ENCODE data around the gene HIF1A. TPM values are rescaled to one million over a fixed set of nuclear protein-coding genes. Genes with fewer than 3 reads are reported as not detected.
"Not testable (repeated sequence)": the region's sequence is repeated elsewhere in the genome, so short reads cannot be mapped to it uniquely, and the experiment has no call there.

The HIF1A gene
- total RNA-seq, 1 donor from 2014 or later = 47.1 TPM

DNA sequence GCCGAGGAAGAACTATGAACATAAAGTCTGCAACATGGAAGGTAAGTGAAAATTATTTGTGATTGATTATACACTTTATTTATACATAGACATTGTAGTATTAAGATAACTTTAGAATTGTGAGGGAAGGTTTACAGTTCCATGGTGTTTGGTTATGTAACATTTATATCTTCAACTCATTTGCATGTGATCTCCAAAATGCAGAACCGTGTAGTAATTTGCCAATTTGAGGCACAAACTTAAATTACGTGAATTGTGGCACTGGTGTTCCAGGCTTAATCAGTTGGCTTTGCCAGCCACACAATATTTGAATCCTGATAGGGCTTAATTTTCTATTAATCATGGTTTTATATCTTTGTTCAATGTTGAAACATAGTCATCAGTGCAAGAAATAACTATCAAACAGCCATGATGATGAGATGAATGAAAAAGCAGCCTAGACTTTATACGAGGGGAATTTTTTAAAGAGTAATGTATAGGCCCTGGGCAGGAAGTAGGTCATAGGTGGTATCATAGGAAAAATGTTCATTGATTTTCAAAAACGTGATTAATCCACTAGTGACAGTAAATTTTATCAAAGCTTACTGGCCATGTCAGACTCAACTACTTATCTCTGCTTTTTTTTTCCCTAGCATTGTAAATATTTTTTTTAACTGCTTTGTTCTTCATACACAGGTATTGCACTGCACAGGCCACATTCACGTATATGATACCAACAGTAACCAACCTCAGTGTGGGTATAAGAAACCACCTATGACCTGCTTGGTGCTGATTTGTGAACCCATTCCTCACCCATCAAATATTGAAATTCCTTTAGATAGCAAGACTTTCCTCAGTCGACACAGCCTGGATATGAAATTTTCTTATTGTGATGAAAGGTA is 31.7 kb downstream of the HIF1A start:
- intact Hi-C loops (cut with DNase I) = loop anchor here (10.0 kb wide), 1 partner anchor 262 kb away; no protein-coding TSS in a partner anchor

DNA sequence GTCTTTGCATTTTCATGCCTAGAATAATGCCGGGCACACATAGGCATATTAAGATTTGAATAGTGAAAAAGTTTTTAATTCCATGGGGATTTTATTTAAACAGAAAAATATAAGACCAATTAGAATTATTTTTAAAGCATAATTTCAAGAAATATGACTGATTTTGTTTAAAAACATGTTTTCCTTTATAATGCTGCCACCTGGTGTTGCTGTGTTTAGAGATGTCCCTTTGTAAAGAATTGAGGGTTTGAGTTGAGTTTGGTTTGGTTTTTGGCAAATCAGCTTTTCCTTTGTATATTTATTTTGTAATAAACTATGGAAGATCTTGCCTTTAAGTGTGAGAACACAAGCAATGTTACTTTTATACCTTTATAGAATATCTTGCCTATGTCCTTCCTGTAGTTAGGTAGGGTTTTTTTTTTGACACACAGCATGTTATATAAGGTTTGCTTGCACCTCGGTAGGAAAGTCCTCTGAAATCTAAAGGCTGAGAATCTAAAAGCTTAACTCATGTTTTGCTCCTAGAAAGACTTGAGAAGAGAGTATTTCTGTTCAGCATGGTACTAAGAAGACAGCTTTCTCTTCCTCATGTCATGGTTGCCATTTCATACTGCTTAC is 35.6 kb downstream of the HIF1A start:
- intact Hi-C loops (cut with DNase I) = no loop called here
- ATAC-seq (ENCODE audit: poor library complexity) (no peak), DNase-seq (no peak)

More for the DNA sequence above, 31.7 kb downstream of the HIF1A start:
- ATAC-seq (ENCODE audit: poor library complexity) (no peak), DNase-seq (no peak)

DNA sequence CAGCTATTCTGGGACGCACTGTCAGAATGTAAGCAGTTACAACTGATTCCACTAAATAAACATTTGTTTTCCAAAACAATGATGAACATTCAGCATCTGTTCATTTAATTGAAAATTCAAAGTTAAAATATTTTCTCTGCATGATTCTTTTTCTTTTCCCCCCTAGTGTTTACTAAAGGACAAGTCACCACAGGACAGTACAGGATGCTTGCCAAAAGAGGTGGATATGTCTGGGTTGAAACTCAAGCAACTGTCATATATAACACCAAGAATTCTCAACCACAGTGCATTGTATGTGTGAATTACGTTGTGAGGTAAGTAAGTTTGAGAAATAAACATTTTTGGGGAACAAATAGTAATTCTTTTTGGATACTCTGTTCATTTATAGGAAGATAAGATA is 38.7 kb downstream of the HIF1A start:
- ATAC-seq (ENCODE audit: poor library complexity) = no peak
- intact Hi-C loops (cut with DNase I) = no loop called here
- no peak for DNase-seq

DNA sequence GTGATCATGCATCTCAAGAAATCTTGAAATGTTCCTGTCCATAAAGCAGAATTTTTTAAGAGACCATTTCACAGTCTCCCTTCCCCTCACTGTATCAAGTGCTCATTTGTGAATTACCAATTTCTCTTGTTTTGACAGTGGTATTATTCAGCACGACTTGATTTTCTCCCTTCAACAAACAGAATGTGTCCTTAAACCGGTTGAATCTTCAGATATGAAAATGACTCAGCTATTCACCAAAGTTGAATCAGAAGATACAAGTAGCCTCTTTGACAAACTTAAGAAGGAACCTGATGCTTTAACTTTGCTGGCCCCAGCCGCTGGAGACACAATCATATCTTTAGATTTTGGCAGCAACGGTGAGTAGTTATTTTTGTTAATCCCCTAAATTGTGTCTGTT is 41.4 kb downstream of the HIF1A start:
- no peak for ATAC-seq (ENCODE audit: poor library complexity)

DNA sequence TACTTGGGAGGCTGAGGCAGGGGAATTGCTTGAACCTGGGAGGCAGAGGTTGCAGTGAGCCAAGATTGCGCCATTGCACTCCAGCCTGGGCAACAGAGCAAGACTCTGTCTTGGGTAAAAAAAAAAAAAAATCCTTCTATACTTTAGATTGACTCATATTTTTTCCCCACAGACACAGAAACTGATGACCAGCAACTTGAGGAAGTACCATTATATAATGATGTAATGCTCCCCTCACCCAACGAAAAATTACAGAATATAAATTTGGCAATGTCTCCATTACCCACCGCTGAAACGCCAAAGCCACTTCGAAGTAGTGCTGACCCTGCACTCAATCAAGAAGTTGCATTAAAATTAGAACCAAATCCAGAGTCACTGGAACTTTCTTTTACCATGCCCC is 42.6 kb downstream of the HIF1A start:
- DNase-seq = no peak

More for the DNA sequence above, 41.4 kb downstream of the HIF1A start:
- no peak for DNase-seq
- intact Hi-C loops (cut with DNase I) = no loop called here

DNA sequence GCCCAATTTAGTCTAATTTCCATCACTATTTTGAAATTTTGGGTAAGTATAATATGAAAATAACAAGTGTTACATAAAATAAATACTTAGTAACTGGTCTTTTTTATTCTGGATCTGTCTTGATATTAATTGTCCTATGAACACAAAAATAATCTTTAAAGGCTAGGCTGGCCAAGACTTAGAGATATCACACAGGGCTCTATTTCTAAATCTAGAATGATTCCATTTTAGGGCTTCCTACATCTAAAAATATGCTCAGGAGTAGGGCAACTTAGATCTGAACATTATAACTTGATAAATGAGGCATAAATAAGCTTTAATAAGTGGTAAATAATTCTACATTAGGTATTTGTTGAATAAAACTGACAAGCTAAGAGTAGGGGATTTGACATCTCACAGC is 43.8 kb downstream of the HIF1A start:
- ATAC-seq (ENCODE audit: poor library complexity) (no peak), DNase-seq (no peak)
- intact Hi-C loops (cut with DNase I) = no loop called here

More for the DNA sequence above, 42.6 kb downstream of the HIF1A start:
- intact Hi-C loops (cut with DNase I) = no loop called here
- no peak for ATAC-seq (ENCODE audit: poor library complexity)

DNA sequence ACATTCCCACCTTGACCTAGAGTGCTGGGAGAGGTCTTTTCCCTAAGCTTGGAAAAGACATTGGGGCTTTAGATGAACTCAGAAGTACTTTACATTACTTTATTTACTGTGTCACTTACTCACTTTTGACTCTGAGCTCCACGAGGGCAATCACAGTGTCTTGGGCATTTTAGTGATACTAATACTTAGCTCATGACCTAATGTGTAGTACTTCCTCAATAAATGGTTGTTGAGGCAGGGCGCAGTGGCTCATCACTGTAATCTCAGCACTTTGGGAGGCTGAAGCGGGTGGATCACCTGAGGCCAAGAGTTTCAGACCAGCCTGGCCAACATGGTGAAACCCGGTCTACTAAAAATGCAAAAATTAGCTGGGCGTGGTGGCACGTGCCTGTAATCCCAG is 47.1 kb downstream of the HIF1A start:
- DNase-seq (no peak), ATAC-seq (ENCODE audit: poor library complexity) (no peak)
- intact Hi-C loops (cut with DNase I) = no loop called here

DNA sequence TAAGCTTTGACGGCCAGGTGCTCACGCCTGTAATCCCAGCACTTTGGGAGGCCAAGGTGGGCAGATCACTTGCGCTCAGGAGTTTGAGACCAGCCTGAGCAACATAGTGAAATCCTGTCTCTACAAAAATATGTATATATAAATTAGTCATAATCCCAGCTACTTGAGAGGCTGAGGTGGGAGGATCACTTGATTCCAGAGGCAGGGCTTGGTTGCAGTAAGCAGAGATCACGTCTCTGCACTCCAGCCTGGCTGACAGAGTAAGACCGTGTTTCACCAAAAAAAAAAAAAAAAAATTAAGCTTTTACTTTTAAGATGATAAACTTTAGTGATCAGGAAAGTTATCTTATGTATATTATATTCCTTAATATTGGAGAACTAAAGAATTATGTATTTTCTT is 48.9 kb downstream of the HIF1A start:
- DNase-seq (no peak), ATAC-seq (ENCODE audit: poor library complexity) (no peak)
- intact Hi-C loops (cut with DNase I) = no loop called here

DNA sequence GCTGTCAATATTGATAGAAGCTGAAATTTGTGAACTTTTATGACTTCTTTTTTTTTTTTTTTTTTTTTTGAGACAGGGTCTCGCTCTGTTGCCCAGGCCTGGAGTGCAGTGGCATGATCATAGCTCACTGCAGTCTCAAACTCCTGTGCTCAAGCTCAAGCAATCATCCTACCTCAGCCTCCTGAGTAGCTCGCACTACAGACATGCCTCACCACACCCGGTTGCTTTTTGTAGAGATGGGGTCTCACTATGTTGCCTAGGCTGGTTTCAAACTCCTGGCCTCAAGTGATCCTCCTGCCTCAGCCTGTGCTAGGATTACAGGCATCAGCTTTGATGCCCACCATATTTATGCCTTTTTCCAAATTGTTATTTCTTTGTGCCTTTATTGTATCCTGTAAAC is 51.0 kb downstream of the HIF1A start:
- intact Hi-C loops (cut with DNase I); ATAC-seq (ENCODE audit: poor library complexity); DNase-seq: not testable (repeated sequence)

DNA sequence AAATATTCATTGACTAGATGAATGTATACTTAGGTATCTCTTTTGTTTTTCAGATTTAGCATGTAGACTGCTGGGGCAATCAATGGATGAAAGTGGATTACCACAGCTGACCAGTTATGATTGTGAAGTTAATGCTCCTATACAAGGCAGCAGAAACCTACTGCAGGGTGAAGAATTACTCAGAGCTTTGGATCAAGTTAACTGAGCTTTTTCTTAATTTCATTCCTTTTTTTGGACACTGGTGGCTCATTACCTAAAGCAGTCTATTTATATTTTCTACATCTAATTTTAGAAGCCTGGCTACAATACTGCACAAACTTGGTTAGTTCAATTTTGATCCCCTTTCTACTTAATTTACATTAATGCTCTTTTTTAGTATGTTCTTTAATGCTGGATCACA is 51.6 kb downstream of the HIF1A start:
- ATAC-seq (ENCODE audit: poor library complexity) (no peak), DNase-seq (no peak)
- intact Hi-C loops (cut with DNase I) = no loop called here

DNA sequence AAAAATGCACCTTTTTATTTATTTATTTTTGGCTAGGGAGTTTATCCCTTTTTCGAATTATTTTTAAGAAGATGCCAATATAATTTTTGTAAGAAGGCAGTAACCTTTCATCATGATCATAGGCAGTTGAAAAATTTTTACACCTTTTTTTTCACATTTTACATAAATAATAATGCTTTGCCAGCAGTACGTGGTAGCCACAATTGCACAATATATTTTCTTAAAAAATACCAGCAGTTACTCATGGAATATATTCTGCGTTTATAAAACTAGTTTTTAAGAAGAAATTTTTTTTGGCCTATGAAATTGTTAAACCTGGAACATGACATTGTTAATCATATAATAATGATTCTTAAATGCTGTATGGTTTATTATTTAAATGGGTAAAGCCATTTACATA is 52.0 kb downstream of the HIF1A start:
- intact Hi-C loops (cut with DNase I) = no loop called here
- ATAC-seq (ENCODE audit: poor library complexity) = no peak

DNA sequence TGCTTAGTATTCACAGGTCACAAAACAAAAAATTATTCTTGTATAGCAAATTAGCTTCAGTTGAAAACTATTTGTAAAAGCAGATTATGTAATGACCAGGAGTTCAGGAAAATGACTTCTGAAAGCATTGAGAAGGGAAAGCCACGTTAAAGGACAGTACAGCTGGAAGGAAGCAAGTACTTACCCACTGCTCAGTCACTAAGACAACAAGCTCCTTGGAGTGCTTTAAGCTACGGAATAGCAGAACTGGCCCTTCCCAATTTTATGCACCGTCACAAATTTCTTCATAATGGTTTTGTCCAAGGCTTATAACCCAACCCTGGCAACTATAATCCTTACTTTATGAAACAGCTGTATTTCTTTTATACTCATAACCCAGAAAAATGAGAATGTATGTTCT is 54.0 kb downstream of the HIF1A start:
- ATAC-seq (ENCODE audit: poor library complexity) (peak; percentile 11), DNase-seq (no peak)
- intact Hi-C loops (cut with DNase I) = no loop called here

More for the DNA sequence above, 52.0 kb downstream of the HIF1A start:
- DNase-seq = no peak

DNA sequence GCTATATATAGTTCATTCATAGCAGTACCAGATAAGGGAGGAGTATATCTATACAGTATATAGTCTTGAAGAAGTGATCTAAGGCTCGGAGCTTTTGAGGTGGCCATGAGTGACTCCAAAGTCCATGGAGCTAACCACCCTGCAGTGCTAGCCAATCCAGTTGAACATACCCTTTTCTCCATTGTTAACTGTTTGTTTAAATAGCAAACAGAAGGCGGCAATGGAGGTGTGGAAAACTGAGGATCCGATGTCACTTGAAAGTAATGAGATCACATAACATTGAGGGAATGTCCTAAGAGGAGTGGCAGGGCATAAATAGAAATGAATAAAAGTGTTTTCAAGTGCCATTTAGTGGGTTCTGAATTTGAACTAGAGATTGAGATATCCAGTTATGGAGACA is 54.6 kb downstream of the HIF1A start:
- no peak for DNase-seq
- peak; percentile 55 for ATAC-seq (ENCODE audit: poor library complexity)
- intact Hi-C loops (cut with DNase I) = no loop called here

DNA sequence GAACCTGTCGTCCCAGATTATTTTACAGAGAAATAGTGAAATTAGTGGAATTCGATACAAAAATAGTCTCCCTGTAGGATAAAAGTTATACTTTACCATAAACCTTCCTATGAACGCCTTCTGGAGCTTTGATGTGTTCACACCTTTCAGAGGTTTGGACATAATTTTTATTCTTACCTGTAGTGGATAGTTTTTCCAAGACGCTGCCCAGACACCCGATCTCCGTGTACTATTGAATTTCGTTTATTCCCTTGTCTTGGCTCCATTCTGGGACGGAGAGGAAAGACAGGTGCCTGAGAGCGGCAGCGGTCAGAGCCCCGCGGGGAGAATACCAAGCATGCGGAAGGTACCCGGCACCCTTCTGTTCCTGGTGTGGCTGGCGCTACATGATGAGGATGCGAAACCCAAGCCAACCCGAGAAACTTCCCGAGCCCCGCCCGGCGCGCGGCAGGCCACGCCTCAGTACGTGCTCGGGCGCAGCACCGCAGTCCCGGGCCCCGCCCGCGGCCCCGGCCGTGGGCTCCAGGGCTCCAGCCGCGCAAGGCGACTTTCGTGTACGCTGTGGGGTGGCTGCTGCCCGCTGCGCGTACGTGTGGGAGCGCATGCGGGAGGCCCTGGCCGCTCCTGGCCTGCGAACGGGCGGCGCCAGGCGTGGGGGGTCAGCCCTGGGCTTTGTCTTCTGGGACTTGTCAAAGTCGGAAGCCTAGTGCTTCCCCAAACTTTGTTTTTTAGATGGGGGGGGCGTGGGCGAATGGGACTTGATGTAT is 55.6 kb downstream of the HIF1A start:
- peak; percentile 95 for DNase-seq
- ATAC-seq (ENCODE audit: poor library complexity) = peak; percentile 97
- intact Hi-C loops (cut with DNase I) = no loop called here

DNA sequence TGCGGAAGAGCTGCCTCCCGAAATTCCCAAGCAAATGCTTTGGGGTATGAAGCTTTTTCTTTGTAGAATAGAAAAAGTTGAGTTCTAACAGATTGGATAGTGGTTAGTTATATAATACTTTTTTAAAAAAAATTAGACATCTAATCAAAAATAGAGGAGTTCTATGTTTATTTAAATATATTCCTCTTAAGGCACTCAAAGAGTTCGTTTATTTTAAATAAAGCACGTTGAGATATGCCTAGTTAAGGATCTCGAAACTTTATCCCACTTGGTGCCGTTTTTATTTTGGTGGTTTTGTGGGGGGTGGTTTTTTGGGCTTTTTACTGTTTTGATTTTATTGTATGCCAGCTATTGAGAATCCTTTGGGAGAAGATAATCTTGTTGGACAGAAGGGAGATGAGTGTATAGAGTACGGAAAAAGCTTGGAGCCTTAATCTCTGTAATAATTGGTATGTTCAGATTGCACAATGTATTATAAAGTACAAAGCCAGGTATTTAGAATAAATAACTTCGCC is 56.2 kb downstream of the HIF1A start:
- intact Hi-C loops (cut with DNase I) = no loop called here
- DNase-seq (no peak), ATAC-seq (ENCODE audit: poor library complexity) (no peak)

DNA sequence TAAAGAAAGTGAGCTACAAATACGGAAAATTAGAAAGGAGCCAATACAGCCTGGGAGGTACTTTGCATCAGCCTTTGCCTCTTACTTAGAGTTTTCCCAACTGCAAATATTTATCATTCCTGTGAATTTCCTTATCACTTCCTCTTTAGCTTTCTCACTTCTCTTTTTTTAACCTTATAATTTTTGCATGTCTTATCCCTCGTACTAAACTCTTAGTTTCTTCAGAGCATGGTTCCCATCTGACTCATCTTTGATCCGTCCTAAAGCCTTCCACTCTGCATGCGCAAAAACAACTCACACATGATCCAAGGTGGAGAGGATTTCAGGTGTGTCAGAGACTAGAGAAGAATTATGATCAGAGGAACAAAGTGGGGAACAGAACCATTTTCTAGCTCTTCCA is 57.3 kb downstream of the HIF1A start:
- DNase-seq = no peak
- intact Hi-C loops (cut with DNase I) = no loop called here
- ATAC-seq (ENCODE audit: poor library complexity) = no peak

DNA sequence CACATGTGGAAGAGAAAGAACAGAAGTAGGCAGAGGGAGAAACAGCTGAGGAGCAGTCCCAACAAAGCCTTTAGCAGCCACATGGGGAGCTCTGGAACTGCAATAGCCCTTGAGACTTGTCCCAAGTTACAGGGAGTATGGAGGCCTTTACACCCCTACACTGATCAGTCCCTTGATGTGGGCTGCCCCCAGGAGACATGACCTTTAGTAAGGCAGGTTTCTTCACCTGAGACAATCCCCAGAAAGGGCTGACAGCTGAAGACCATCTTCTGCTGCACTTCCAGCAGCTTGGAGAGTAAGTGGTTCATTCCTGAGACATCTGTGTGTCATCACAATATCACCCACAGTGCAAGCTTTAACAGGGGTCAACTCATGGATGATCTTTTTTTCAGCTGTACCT is 58.3 kb downstream of the HIF1A start:
- intact Hi-C loops (cut with DNase I) = no loop called here
- DNase-seq = no peak
- ATAC-seq (ENCODE audit: poor library complexity) = no peak

DNA sequence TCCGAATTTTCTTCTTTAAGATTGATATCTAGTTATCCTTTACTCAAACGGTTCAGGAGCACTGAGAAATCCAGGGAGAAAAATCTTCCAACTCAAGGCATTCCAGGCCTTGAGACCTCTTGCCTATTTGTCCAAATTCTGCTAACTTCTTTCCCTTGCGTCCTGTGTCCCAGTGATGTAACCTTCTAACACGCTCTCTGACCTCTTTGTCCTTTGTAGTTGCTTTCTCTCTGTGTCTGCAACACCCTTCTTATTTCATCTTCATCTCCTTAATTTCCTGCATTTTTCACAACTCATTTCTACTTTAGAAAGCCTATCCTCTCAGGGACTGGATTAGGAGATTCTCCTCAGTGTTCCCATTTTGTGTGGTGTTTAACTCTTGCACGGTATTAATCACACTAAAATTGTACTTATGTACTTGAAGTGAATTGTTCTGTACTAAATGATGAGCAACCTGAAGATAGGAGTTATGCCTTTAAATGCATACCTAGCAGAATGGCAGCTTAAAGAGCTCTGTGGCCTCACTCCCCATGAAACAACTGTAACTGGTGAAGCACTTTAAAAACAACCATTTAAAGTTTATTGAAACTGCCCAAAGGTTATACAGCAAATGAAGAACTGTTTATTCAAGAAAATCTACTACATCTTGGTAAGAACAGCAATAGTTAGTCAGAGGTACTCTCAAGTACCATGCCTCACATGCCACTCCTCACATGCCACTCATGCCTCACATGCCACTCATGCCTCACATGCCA is 59.5 kb downstream of the HIF1A start:
- DNase-seq (no peak), ATAC-seq (ENCODE audit: poor library complexity) (no peak)
- intact Hi-C loops (cut with DNase I) = no loop called here

DNA sequence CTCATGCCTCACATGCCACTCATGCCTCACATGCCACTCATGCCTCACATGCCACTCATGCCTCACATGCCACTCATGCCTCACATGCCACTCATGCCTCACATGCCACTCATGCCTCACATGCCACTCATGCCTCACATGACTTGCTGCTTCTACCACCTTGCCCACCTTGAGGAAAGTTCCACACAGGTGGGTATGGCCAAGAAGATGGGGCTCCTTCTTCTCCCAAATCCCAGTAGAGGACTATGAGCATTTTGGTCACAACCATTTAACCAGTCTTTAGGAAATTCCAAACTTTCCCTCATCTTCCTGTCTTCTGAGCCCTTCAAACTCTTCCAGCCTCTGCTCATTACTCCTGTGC is 60.0 kb downstream of the HIF1A start:
- intact Hi-C loops (cut with DNase I); DNase-seq; ATAC-seq (ENCODE audit: poor library complexity): not testable (repeated sequence)

All from Right ventricle myocardium superior (tissue), 1 donor.